NCI-H1694 (cell line): ENCODE measurements around the gene ITPR3.

Experiments used
- DNase-seq: peaks from one replicate; lab custom pipeline; 2025; lab: John Stamatoyannopoulos, UW

ITPR3 gene

DNA sequence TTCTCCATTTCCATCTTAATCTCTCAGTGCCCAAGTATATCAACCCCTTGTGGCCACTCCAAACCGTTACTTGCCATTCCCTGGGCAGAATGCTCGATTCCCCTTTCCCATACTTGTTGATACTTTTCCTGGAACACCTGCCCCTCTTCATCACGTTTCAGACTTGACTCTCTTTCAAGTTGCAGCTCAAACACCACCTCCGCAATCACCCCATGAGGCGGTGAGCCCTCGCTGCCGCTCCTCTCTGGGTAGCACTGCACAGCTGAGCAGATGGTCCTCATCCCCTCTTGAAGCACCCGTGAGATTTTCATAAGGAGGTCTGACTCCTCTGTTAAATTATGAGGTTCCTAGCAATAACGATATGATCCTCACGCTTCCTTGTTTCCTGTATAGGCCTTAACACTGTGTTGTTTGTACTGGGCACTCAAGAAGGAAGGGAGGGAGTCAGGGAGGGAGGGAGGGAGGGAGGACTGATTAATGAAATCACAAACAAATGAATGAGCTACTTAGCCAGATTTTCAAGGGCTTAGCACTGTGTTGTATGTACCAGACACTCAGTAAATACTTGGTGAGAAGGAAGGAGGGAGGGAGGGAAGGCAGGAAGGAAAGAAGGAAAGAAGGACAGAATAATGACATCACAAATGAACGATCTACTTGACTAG, 98.3 kb downstream of the ITPR3 start:
- DNase-seq: no peak

GRCh38 chr6:33720998-33721397, 99.9 kb downstream of the ITPR3 start:
- DNase-seq: no peak

- DNase-seq: no peak
Measured at GRCh38 chr6:33721508-33721907, 100.4 kb downstream of the ITPR3 start.

GRCh38 chr6:33722103-33722623, 101.0 kb downstream of the ITPR3 start:
- DNase-seq: no peak

- DNase-seq: no peak
Measured at GRCh38 chr6:33723371-33724085, 102.4 kb downstream of the ITPR3 start.

DNA sequence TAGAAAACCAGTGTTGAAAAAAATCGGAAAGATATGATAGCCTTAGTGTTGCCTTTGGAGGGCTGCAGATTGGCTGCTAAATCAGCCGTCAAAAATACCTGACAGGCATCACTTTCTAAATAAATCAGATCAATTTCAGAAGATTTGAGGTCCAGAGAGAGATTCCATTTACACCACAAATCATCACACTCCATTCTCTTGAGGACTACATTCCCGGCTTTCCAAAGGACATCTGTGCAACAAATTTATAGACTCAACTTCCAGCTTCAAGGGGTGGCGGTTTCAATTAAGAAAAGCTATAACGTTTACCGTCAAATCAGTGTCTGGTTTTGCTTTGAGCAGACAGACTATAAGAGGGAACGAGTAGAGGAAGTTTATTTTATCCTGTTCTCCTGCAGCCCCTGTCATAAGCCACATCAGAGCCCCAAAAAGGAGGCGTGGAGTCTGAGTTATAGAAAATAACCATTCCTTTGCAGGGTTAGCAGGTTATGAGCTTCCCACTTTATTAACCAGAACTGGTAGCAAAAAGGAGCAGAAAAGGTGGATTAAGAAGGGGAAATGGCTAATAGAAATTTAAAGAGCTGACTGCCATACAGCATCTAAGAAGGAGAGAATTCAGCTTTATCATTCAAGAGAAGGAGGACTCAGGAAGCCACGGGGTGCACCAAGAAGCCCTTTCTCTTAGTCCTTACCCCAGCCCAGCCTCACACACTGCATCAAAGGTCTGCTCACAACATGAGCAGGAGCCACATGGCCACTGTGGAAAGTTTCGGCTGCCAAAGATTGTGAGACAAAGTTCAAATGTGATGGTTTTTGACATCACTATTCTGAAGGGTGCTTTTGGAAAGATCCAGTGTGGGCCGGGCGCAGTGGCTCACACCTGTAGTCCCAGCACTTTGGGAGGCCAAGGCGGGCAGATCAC, 103.2 kb downstream of the ITPR3 start:
- DNase-seq: no peak

- DNase-seq: no peak
Measured at GRCh38 chr6:33725222-33725621, 104.1 kb downstream of the ITPR3 start.

GRCh38 chr6:33725891-33726673, 105.0 kb downstream of the ITPR3 start:
- no peak for DNase-seq

DNA sequence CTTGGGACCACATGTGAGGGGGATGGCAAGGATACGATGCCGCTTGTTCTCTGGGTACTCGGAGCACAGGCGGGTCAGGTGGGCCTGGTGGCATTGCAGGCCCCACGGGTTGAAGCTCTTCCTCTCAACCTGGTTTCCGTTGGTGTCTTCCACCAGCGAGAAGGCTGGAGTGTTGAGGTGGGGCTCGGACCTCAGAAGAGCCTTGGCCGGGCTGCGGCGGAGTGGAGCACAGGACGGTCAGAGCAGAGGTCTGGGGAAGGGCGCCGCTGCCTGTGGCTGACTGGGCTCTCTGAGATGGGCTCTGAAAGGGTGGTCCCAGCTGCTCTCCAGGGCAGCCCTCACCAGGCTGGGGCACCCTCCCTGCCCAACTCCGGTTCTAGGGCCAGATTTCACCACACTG, 105.6 kb downstream of the ITPR3 start:
- no peak for DNase-seq

DNA sequence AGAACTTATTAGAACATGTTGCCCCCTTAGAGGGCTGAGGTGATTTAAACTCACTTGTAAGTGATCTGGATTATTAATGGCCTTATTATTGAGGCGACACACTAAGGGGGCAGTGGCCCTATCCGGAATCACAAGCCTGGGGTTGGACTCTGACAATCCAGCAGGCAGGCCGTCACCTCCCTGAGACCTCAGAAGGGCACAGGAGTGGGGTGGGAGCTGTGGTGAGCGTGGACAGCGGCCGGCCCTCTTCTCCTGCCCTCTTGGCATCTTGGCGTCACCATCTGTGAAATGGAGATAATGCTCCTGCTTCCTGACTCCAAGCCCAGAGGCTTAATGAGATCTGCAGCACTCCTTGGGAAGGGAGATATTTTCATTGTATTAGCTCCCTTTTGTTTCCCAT, 106.0 kb downstream of the ITPR3 start:
- DNase-seq: no peak

DNA sequence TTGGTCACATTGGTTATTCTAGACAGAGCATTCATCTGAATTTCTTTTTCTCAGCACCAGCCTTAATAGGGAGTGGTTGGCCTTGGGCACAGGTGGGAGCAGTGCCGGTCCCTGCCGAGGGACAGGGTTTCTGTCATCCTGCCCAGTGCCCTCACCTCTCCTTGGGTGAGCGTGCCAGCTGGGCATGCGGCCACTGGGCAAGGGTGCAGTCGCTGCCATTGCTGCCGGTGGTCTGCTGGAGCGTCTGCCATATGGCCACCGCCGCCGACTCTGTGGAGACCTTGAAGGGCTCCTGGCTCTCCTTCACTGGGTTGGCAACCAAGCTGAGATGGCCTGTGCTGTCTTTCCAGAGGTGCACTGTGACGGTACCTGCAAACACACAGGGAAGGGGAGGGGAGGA, 106.8 kb downstream of the ITPR3 start:
- no peak for DNase-seq

DNA sequence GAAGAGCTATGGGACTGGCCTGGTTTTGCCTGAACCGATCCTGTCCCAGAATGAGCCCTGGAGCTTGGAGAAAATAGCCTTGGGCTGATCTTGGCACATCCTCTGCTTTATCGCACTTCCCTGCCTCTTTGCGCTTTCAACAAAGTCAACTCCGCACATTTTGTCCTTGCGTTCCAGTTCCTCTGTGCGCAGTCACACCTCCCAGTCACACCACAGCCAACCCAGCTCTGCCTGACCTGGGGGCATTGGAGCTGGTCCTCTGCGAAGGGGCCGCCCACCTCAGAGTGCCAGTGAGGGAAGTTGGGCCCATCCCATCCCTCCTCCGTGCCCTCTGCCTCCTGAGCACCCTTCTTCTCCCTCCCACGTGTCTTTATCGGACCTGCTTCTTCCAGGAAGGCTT, 107.3 kb downstream of the ITPR3 start:
- DNase-seq: no peak

- no peak for DNase-seq
Measured at GRCh38 chr6:33729059-33729458, 107.9 kb downstream of the ITPR3 start.

- no peak for DNase-seq
Measured at GRCh38 chr6:33730611-33731010, 109.5 kb downstream of the ITPR3 start.

- DNase-seq: no peak
Measured at GRCh38 chr6:33731035-33731434, 109.9 kb downstream of the ITPR3 start.

- no peak for DNase-seq
Measured at GRCh38 chr6:33731751-33732282, 110.7 kb downstream of the ITPR3 start.

DNA sequence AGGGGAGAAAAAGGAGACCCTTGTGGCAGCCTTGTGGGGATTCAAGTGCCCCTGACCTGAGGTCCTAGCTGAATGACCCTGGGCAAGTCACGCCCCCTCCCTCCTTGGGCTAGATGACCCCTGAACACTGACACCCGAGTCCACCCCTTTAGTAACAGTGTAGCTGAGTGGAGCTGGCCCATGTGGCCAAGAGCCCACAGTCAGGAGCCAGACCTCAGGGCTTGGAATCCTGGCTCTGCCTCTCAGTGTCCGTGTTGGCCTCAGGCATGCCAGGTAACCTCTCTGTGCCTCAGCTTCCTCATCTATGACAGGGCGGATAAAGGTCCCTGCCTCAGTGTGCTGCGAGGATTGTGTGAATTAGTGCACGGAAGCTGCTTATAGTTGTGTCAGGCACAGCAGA, 111.3 kb downstream of the ITPR3 start:
- no peak for DNase-seq

DNA sequence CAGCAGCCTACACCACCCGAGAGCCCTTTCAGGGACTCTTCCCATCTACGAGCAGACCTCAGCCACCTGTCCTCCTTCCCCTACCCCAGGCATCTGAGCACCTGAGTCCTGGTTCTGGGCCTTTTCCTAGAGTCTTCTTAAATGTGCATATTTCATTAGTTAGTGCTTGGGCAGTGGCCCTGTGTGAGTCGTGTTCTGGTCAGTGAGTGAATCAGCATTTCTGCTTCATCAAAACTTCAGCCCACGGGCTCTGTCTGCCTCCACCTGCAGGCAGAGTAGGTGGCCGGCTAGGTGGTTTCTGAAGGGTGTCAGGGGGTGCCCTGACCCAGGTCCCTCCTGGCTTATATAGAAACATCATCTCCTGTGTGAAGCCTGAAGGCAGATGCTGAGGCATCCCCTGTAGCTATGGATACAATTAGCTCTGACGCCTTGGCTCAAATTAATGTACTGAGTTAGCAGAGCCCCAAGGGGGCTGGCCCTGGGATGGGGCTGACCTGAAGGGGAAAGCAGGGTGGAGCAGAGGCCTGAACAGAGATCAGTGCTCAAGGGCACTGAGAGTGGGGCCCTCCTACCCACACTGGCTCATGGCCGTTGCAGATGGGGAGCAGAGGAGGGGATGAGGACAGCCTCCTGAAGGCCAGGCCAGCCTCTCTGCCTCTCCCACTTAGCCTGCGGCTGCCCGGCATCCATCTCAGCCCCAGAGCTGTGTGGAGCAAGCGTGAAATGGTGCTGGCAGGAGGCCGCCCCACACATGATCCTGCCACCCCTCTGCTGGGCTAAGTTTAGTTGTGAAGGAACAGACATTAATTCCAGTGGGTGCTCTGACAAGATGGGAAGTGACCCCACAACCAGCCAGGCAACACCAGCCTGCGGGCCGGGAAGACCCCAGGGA, 111.9 kb downstream of the ITPR3 start:
- DNase-seq: no peak

DNA sequence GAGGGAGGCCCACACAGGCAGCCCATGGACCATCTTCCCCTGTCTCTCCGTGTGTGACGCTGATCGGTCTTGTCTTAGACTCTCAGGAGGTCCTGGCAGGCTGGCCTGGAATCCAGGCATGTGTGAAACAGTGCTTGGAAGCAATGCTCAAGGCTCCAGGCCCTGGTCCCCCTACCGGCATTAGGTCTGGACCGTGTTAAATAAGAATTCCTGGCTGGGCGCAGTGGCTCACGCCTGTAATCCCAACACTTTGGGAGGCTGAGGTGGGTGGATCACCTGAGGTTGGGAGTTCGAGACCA, 112.5 kb downstream of the ITPR3 start:
- DNase-seq: no peak

- DNase-seq: no peak
Measured at GRCh38 chr6:33735216-33735615, 114.1 kb downstream of the ITPR3 start.
